ENCODE results near the gene PTGFR. TPM values are rescaled to one million over a fixed set of nuclear protein-coding genes. Genes with fewer than 3 reads are reported as not detected.

The PTGFR gene
- total RNA-seq, 4 donors from 2014 or later: 0.48 to 13.6 (median 2.6) TPM

DNA sequence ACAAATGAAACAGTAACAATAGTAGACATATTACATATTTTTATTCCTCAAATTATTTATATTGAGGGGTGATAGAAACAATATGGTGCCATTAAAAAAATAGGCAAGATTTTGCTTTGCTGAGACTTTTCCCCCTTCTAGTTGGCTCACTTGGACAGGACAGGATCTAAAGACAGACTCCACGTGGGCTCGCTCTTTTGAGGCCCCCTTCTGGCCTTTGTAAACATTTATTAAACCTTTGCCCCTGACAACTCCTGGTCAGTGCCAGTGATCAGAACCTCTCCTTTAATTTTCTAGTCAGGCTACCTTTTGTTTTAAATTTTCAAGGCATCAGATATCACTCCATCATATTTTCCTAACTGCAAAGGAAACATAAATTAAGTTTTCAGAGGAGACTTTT, 79.8 kb downstream of the PTGFR start:
- DNase-seq (ENCODE audit: low spot score) (no peak), ATAC-seq (ENCODE audit: low FRiP score) (no peak)
- TF ChIP-seq, protein P1, sequence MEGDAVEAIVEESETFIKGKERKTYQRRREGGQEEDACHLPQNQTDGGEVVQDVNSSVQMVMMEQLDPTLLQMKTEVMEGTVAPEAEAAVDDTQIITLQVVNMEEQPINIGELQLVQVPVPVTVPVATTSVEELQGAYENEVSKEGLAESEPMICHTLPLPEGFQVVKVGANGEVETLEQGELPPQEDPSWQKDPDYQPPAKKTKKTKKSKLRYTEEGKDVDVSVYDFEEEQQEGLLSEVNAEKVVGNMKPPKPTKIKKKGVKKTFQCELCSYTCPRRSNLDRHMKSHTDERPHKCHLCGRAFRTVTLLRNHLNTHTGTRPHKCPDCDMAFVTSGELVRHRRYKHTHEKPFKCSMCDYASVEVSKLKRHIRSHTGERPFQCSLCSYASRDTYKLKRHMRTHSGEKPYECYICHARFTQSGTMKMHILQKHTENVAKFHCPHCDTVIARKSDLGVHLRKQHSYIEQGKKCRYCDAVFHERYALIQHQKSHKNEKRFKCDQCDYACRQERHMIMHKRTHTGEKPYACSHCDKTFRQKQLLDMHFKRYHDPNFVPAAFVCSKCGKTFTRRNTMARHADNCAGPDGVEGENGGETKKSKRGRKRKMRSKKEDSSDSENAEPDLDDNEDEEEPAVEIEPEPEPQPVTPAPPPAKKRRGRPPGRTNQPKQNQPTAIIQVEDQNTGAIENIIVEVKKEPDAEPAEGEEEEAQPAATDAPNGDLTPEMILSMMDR (IDR thresholded peaks at IDR 0.05): no peak

DNA sequence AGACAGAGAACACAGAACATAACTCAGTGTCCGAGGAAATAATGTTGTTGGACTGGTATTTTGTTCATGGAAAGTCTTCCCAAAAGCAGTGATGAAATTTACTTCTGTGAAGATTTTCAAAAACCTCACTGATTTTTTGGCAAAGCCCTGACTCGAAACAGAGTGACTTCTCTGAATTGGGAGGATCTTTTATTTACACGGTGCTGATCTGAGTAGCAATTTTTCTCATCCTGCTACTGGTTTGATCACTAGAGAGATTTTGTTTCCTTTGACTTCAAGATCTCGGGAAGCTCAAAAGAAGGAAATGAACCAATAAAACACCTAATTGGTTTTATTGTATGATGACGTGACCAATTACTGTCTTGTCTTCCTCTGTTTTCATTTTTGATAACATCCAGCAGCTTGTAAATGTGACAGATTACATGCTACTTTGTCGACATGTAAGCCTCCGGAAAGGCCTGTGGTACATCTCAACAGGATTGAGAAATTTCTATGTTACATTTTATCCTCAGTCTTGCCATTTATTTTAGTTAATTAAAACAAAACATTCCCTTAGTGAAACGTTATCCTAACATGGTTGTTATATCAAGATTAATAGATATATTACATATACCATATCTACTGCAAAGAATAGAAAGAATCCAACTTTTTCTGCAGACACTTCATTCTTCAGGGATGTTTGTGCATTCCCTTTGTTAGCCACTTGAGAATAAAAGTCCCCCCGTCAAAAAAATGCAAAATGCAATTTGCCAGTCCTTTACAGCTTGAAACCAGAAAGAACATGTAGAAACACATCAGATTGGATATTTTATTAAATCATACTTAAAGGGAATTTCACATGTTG, 86.7 kb downstream of the PTGFR start:
- DNase-seq (ENCODE audit: low spot score) (no peak), ATAC-seq (ENCODE audit: low FRiP score) (no peak)
- TF ChIP-seq, protein P1 (IDR thresholded peaks at IDR 0.05): no peak

DNA sequence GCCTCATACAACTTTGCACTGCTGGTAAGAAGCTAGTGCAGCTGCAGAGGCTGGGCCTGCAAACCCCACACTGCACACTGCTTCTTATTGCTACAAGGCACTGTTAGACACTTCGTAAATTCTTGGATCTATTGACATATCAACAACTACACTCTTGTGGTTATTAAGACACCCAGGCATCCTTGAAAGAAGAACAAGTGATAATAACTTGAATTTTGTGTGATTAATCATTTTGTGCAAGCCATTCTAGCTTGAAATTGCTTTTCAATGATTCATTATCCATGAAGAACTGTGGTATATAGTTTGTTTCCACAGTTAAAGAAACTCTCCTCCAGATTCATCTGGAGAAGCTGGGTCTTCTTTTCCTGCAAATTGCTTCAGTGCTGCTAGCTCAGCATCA, 95.8 kb downstream of the PTGFR start:
- TF ChIP-seq, protein P1 (IDR thresholded peaks at IDR 0.05): no peak
- DNase-seq (ENCODE audit: low spot score) (no peak), ATAC-seq (ENCODE audit: low FRiP score) (no peak)

DNA sequence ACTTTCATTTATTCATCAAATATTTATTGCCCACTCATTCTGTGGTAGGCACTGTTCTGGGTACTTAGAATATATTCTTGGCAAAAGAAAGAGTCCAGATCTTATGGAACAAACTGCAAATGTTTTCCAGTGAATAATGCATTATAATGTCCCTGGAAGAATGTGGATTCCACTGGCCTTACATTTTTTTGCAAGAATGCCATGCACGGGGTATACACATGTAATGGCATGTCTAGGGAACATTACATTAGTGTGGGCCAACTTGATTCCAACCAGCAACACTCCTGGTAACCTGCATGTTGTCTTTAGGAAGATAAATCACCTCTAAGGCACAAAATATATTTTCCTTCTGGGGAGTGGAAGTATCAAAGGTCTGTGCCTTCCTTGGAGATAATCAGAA, 96.4 kb downstream of the PTGFR start:
- ATAC-seq (ENCODE audit: low FRiP score) (no peak), DNase-seq (ENCODE audit: low spot score) (no peak)
- TF ChIP-seq, protein P1 (IDR thresholded peaks at IDR 0.05): no peak

Other genes starting within 250 kb of the PTGFR start
- 10 to 100 TPM in 2 of 4 donors, 1 to 10 TPM in 2; 5.5 to 80.7 (median 11.2) TPM for gene IFI44L, start 129.5 kb downstream of the PTGFR start, total RNA-seq
- gene IFI44, start 158.9 kb downstream of the PTGFR start, total RNA-seq: 10 to 100 TPM; 16.2 to 78.2 (median 20.2) TPM

Data from omental fat pad (tissue), 4 donors.